GM18909 (cell line): ENCODE data around the gene SCNN1G.
"Not testable (repeated sequence)": the region's sequence is repeated elsewhere in the genome, so short reads cannot be mapped to it uniquely, and the experiment has no call there.

Source experiments
- ATAC-seq: cut with Tn5 transposase; IDR thresholded peaks from one replicate; pipeline ENCODE4 v1.9.1; 2021; ENCODE audit warnings: mild to moderate bottlenecking; ENCODE audit not compliant: unreplicated experiment, poor library complexity

SCNN1G gene

DNA sequence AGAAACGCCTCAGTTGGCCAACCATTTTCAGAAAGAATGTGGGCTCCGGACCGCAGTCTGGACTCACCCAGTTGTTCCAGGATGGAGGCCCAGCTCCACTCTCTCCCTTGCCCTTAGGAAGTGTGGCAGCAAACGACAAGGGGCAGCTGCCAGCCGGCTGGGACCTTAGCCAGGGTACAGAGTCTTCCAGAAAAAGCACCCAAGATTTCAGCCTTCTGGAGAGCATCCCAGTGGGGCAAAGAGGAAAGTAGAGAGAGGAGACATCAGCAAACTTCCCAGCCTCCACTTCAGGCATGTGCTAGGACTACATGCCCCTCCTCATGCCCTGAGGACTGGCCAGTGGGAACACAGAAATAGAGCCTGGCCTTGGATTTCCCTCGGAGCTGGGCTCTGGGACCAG lies 62.7 kb downstream of the SCNN1G start:
- ATAC-seq, result no peak

GRCh38 chr16:23248261-23249194 lies 66.0 kb downstream of the SCNN1G start:
- no peak for ATAC-seq

- ATAC-seq, result no peak
These were observed 67.3 kb downstream of the SCNN1G start for GRCh38 chr16:23249830-23250229.

- no peak for ATAC-seq
These were observed 69.8 kb downstream of the SCNN1G start for GRCh38 chr16:23252310-23252709.

DNA sequence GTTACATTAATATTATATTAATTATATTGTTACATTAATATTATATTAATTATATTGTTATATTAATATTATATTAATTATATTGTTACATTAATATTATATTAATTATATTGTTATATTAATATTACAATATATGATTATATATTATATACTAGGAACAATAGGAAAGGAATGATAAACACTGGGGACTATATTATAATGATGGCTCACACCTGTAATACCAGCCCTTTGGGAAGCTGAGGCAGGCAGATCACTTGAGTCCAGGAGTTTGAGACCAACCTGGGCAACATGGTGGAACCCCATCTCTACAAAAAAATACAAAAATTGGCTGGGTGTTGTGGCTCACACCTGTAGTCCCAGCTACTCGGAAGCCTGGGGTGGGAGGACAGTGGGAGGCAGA lies 71.1 kb downstream of the SCNN1G start:
- ATAC-seq, result not testable (repeated sequence)

GRCh38 chr16:23254338-23254737 lies 71.8 kb downstream of the SCNN1G start:
- ATAC-seq, result no peak

GRCh38 chr16:23255000-23255399 lies 72.5 kb downstream of the SCNN1G start:
- no peak for ATAC-seq

DNA sequence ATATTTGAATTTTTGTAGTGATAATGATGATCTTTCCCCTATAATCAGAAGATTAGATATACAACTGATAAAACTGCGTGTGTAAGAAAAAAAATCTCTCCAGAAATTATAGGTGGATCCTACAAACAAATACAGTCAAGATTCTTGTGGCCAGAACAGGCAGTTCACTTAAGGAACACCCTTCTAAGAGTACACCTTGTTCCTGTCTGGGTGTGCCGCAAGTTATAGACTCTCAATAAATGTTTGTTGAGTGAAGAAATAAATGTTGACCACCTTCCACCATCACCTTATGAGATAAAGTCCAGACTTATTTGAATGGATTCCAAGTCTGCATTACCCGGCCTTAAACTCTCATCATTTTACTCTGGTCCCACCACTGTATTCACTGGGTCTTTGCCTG lies 73.9 kb downstream of the SCNN1G start:
- no peak for ATAC-seq

GRCh38 chr16:23257682-23258081 lies 75.1 kb downstream of the SCNN1G start:
- ATAC-seq, result no peak

DNA sequence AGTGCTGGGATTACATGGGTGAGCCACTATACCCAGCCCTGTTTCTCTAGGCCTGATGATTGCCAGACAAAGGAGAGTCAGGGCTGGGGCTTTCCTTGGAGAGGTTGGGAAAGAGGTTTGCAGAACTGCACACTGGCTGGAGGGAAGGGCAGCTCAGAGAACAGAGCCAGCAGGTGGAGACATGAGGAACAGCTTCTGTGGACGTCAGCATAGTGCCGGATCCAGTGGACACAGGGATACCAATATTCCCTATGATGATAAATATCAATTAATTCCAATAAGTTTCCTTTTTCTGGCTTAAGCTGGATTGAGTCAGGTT lies 76.3 kb downstream of the SCNN1G start:
- no peak for ATAC-seq
